ENCODE measurements around the gene GLP2R.

Gene GLP2R

DNA sequence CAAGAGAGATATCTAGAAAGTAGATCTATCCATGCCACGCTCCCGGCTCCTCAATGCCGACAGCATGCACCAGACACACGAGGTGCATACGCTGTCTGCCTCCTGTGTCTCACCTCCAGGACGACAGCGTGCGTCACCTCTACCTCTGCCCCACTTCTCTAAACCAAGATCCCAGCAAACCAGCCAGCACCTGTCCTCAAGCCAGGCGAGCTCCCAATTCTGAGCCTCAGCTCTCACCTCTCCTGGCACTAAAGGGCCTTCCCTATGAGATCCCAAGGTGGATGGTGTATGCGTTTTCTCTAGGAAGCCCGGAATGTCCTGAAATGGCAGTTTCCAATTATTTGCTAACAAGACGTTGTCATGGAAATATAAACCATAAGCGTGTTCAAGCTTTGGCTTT is 115.6 kb downstream of the GLP2R start:
- in situ Hi-C loops (cut with HindIII; ENCODE audit: low sequenced_read_pairs): no loop called here
- DNase-seq (ENCODE audit: low read depth): no peak
- TF ChIP-seq, protein P1, sequence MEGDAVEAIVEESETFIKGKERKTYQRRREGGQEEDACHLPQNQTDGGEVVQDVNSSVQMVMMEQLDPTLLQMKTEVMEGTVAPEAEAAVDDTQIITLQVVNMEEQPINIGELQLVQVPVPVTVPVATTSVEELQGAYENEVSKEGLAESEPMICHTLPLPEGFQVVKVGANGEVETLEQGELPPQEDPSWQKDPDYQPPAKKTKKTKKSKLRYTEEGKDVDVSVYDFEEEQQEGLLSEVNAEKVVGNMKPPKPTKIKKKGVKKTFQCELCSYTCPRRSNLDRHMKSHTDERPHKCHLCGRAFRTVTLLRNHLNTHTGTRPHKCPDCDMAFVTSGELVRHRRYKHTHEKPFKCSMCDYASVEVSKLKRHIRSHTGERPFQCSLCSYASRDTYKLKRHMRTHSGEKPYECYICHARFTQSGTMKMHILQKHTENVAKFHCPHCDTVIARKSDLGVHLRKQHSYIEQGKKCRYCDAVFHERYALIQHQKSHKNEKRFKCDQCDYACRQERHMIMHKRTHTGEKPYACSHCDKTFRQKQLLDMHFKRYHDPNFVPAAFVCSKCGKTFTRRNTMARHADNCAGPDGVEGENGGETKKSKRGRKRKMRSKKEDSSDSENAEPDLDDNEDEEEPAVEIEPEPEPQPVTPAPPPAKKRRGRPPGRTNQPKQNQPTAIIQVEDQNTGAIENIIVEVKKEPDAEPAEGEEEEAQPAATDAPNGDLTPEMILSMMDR (IDR thresholded peaks at IDR 0.05; ENCODE audit: low read depth, low read length, missing control alignments): no peak
- no peak overlapping the region for H3K4me3 ChIP-seq (ENCODE audit: low read depth, low read length)

Data from astrocyte of the cerebellum (primary cell).